ENCODE results near the gene PAX7.
A peak's percentile ranks its signal among the peaks of the same experiment; 100 is the strongest.

The PAX7 gene

GRCh38 chr1:18670121-18670867, 39.6 kb downstream of the PAX7 start:
- no peak for TF ChIP-seq ZFX (IDR thresholded peaks at IDR 0.05)
- TF ChIP-seq, protein P1, sequence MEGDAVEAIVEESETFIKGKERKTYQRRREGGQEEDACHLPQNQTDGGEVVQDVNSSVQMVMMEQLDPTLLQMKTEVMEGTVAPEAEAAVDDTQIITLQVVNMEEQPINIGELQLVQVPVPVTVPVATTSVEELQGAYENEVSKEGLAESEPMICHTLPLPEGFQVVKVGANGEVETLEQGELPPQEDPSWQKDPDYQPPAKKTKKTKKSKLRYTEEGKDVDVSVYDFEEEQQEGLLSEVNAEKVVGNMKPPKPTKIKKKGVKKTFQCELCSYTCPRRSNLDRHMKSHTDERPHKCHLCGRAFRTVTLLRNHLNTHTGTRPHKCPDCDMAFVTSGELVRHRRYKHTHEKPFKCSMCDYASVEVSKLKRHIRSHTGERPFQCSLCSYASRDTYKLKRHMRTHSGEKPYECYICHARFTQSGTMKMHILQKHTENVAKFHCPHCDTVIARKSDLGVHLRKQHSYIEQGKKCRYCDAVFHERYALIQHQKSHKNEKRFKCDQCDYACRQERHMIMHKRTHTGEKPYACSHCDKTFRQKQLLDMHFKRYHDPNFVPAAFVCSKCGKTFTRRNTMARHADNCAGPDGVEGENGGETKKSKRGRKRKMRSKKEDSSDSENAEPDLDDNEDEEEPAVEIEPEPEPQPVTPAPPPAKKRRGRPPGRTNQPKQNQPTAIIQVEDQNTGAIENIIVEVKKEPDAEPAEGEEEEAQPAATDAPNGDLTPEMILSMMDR (conservative IDR thresholded peaks at IDR 0.05) = no peak
- peak overlapping the region; percentile 83 for H3K27ac ChIP-seq

DNA sequence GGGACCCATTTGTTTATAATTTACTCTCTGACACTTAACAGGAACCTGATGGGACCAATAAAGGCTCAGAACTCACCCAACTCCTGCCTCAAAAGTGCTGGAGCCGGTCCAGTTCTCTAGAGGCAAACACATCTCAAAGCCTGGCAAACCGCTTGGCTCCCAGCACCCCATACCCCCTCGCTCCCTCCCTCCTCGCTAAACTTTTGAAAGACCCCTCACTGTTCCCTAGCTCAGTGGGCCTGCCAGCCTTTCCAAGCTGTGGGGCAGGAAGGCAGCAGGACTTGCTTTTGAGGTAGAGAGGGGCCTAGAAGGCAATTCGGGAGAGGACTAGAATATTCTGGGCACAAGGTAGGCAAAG, 40.2 kb downstream of the PAX7 start:
- TF ChIP-seq, protein P1 (conservative IDR thresholded peaks at IDR 0.05) = no peak
- no peak for TF ChIP-seq ZFX (IDR thresholded peaks at IDR 0.05)
- peak overlapping the region; percentile 83 for H3K27ac ChIP-seq

GRCh38 chr1:18673976-18674375, 43.3 kb downstream of the PAX7 start:
- TF ChIP-seq, protein P1 (conservative IDR thresholded peaks at IDR 0.05) = no peak; the same call in 1 of the 2 replicates
- no peak for TF ChIP-seq ZFX (IDR thresholded peaks at IDR 0.05)
- no peak overlapping the region for H3K27ac ChIP-seq

- TF ChIP-seq, protein P1 (conservative IDR thresholded peaks at IDR 0.05) = no peak
- TF ChIP-seq ZFX (IDR thresholded peaks at IDR 0.05) = no peak
- no peak overlapping the region for H3K27ac ChIP-seq
Observed at GRCh38 chr1:18676332-18676781, 45.7 kb downstream of the PAX7 start.

DNA sequence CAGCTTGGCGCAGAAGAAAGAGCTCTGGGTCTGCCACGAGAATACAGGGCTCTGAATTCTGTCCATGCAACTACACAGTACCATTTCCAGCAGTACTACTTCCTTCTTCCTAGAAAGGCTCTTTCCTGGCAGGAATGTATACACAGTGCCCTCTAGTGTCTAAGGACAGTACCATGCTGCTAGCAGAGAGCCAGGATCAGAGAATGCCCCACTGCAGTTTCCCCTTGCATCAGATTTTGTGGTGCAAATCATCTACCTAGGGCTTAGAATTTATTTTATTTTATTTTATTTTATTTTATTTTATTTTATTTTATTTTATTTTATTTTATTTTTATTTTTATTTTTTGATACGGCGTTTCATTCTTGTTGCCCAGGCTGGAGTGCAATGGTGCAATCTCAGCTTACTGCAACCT, 50.8 kb downstream of the PAX7 start:
- TF ChIP-seq, protein P1 (conservative IDR thresholded peaks at IDR 0.05) = peak; percentile 68
- TF ChIP-seq ZFX (IDR thresholded peaks at IDR 0.05) = no peak

DNA sequence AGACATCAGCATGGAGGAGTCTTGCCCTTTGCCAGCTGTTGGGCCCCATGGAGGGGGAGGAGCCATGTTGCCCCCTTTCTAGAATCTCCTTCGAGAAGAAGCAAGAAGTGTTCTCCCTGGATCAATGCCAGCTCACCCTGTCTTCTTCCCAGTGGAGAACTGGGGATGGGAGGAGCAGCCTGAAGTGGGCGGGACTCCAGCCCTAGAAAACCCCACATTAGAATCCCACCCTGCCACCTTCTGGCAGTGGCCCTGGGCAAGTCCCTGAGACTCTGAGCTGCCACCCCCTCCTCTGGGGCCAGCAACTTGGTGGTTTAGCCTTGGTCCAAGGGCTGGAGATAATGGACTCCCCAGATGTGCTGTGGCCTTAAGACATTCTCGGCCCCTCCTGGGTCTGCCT, 51.7 kb downstream of the PAX7 start:
- H3K27ac ChIP-seq = no peak overlapping the region
- TF ChIP-seq, protein P1 (conservative IDR thresholded peaks at IDR 0.05) = no peak
- no peak for TF ChIP-seq ZFX (IDR thresholded peaks at IDR 0.05)

More for the DNA sequence above, 50.8 kb downstream of the PAX7 start:
- peak overlapping the region; percentile 46 for H3K27ac ChIP-seq

- TF ChIP-seq, protein P1 (conservative IDR thresholded peaks at IDR 0.05) = no peak
- TF ChIP-seq ZFX (IDR thresholded peaks at IDR 0.05) = no peak
- H3K27ac ChIP-seq = no peak overlapping the region
Observed at GRCh38 chr1:18684303-18684702, 53.7 kb downstream of the PAX7 start.

All from C4-2B (cell line).